H9 (cell line): Measurements from ENCODE around the gene SMAD3. TPM values are rescaled to one million over a fixed set of nuclear protein-coding genes. Genes with fewer than 3 reads are reported as not detected.

ENCODE experiments used
- DNase-seq: peaks from one replicate; pipeline ENCODE4 v3.0.0-alpha.2; 2017
- H2AFZ ChIP-seq: one replicate; pipeline ENCODE4 v1.6.1; 2013; ENCODE audit warnings: mild to moderate bottlenecking, low read length, control low read depth, moderate library complexity
- H2AK5ac ChIP-seq: 2 replicates; pipeline ENCODE4 v1.6.1; 2013; ENCODE audit warnings: low read length, control low read depth, mixed read lengths; ENCODE audit not compliant: insufficient read length
- H2BK120ac ChIP-seq: one replicate; pipeline ENCODE4 v1.6.1; 2013; ENCODE audit warnings: low read depth, mild to moderate bottlenecking, low read length, control low read depth, inconsistent platforms; ENCODE audit not compliant: poor library complexity, severe bottlenecking
- H2BK12ac ChIP-seq: 2 replicates; pipeline ENCODE4 v1.6.1; 2013; ENCODE audit warnings: low read length, control low read depth, mixed read lengths, low read depth; ENCODE audit not compliant: insufficient read length
- H2BK15ac ChIP-seq: 2 replicates; pipeline ENCODE4 v1.6.1; 2013; ENCODE audit warnings: low read depth, low read length, control low read depth
- H2BK20ac ChIP-seq: one replicate; pipeline ENCODE4 v1.6.1; 2013; ENCODE audit warnings: low read depth, mild to moderate bottlenecking, low read length, control low read depth, inconsistent platforms; ENCODE audit not compliant: poor library complexity, severe bottlenecking
- H2BK5ac ChIP-seq: 2 replicates; pipeline ENCODE4 v1.6.1; 2013; ENCODE audit warnings: low read length, control low read depth, mixed read lengths; ENCODE audit not compliant: insufficient read length
- H3K14ac ChIP-seq: 2 replicates; pipeline ENCODE4 v1.6.1; 2013; ENCODE audit warnings: low read length, control low read depth; ENCODE audit not compliant: insufficient read depth
- H3K18ac ChIP-seq: 2 replicates; pipeline ENCODE4 v1.6.1; 2013; ENCODE audit warnings: low read depth, mild to moderate bottlenecking, mixed read lengths, low read length, control low read depth; ENCODE audit not compliant: insufficient read length
- H3K23ac ChIP-seq: 2 replicates; pipeline ENCODE4 v1.6.1; 2013; ENCODE audit warnings: low read length, control low read depth, mixed read lengths, low read depth; ENCODE audit not compliant: insufficient read length
- H3K23me2 ChIP-seq: 2 replicates; pipeline ENCODE4 v1.6.1; 2013; ENCODE audit warnings: low read depth, mild to moderate bottlenecking, mixed read lengths, low read length, control low read depth; ENCODE audit not compliant: insufficient read length, poor library complexity, severe bottlenecking
- H3K27ac ChIP-seq: 2 replicates; pipeline ENCODE4 v1.5.1; 2013; ENCODE audit warnings: low read length, control low read depth, mixed read lengths, low read depth; ENCODE audit not compliant: insufficient read length
- H3K27me3 ChIP-seq: 2 replicates; pipeline ENCODE4 v1.6.1; 2013; ENCODE audit warnings: low read length, control low read depth, inconsistent platforms; ENCODE audit not compliant: insufficient read depth
- H3K4ac ChIP-seq: 2 replicates; pipeline ENCODE4 v1.6.1; 2013; ENCODE audit warnings: low read depth, mild to moderate bottlenecking, control low read depth, inconsistent platforms, low read length, moderate library complexity
- H3K4me1 ChIP-seq: 2 replicates; pipeline ENCODE4 v1.6.1; 2013; ENCODE audit warnings: low read length, control low read depth, inconsistent platforms; ENCODE audit not compliant: insufficient read depth
- H3K4me2 ChIP-seq: 2 replicates; pipeline ENCODE4 v1.6.1; 2013; ENCODE audit warnings: low read length, control low read depth, mixed read lengths; ENCODE audit not compliant: insufficient read length, insufficient read depth
- H3K56ac ChIP-seq: 2 replicates; pipeline ENCODE4 v1.6.1; 2013; ENCODE audit warnings: low read depth, mild to moderate bottlenecking, mixed read lengths, low read length, control low read depth; ENCODE audit not compliant: insufficient read length
- H3K79me1 ChIP-seq: 2 replicates; pipeline ENCODE4 v1.6.1; 2013; ENCODE audit warnings: low read depth, mild to moderate bottlenecking, moderate library complexity, low read length, control low read depth, inconsistent platforms; ENCODE audit not compliant: insufficient read depth, poor library complexity, severe bottlenecking
- H3K79me2 ChIP-seq: 2 replicates; pipeline ENCODE4 v1.6.1; 2013; ENCODE audit warnings: low read length, control low read depth, inconsistent platforms; ENCODE audit not compliant: insufficient read depth
- H3K9ac ChIP-seq: 2 replicates; pipeline ENCODE4 v1.6.1; 2013; ENCODE audit warnings: low read length, control low read depth, mixed read lengths; ENCODE audit not compliant: insufficient read length; ENCODE audit errors: extremely low read depth
- H3K9me3 ChIP-seq: one replicate; pipeline ENCODE4 v1.6.1; 2013; ENCODE audit warnings: low read depth, low read length, inconsistent platforms; ENCODE audit not compliant: control insufficient read depth
- H3T11ph ChIP-seq: one replicate; pipeline ENCODE4 v1.6.1; 2013; ENCODE audit warnings: mild to moderate bottlenecking, low read length, control low read depth, inconsistent platforms
- H4K20me1 ChIP-seq: one replicate; pipeline ENCODE4 v1.6.1; 2013; ENCODE audit not compliant: control insufficient read depth, insufficient read length, insufficient read depth
- H4K5ac ChIP-seq: 2 replicates; pipeline ENCODE4 v1.6.1; 2013; ENCODE audit warnings: low read depth, mild to moderate bottlenecking, mixed read lengths, low read length, control low read depth; ENCODE audit not compliant: insufficient read length
- H4K8ac ChIP-seq: replicated peaks from 2 replicates; pipeline ENCODE4 v1.6.1; 2013; ENCODE audit warnings: low read length, control low read depth, mixed read lengths, low read depth; ENCODE audit not compliant: insufficient read length
- H4K91ac ChIP-seq: 2 replicates; pipeline ENCODE4 v1.6.1; 2013; ENCODE audit warnings: low read depth, mild to moderate bottlenecking, moderate library complexity, mixed read lengths, low read length, control low read depth; ENCODE audit not compliant: insufficient read length
- H3K27ac Mint-ChIP-seq, 3 experiments: 2 replicates in 2 of 3; 3 replicates in 1 of 3; pipeline ENCODE4 v1.8.0; 2020 to 2021; ENCODE audit warnings: mixed read lengths in 3 of 3, mild to moderate bottlenecking in 1 of 3, moderate library complexity in 1 of 3
- H3K27me3 Mint-ChIP-seq: 2 replicates; pipeline ENCODE4 v1.8.0; 2021; ENCODE audit warnings: low read depth, mild to moderate bottlenecking, moderate library complexity, mixed read lengths
- H3K36me3 Mint-ChIP-seq, 3 experiments: 2 replicates in 2 of 3; 3 replicates in 1 of 3; pipeline ENCODE4 v1.8.0; 2020 to 2021; ENCODE audit warnings: low read depth in 3 of 3, mixed read lengths in 3 of 3; ENCODE audit not compliant: insufficient read depth in 1 of 3
- H3K4me1 Mint-ChIP-seq, 2 experiments: 2 replicates each; pipeline ENCODE4 v1.8.0; 2020; ENCODE audit warnings: mixed read lengths in 2 of 2
- H3K4me3 Mint-ChIP-seq, 2 experiments: 2 replicates in 1 of 2; 3 replicates in 1 of 2; pipeline ENCODE4 v1.8.0; 2020 to 2021; ENCODE audit warnings: mild to moderate bottlenecking in 2 of 2, mixed read lengths in 2 of 2, moderate library complexity in 1 of 2
- H3K9me3 Mint-ChIP-seq, 2 experiments: 2 replicates in 1 of 2; 3 replicates in 1 of 2; pipeline ENCODE4 v1.8.0; 2020; ENCODE audit warnings: mild to moderate bottlenecking in 2 of 2, mixed read lengths in 2 of 2, moderate library complexity in 1 of 2
- WGBS: extraction: QIAGEN DNeasy Blood & Tissue Kit; methylation state at CpG from one replicate; pipeline ENCODE4 v1.1.7; 2013; ENCODE audit warnings: missing lambda C conversion rate, low lambda C conversion rate, mixed read lengths; ENCODE audit not compliant: insufficient read length; ENCODE audit errors: extremely low coverage; 5-methylcytosine and 5-hydroxymethylcytosine counted together
- total RNA-seq: library from RNA; stranded (reverse); gene quantifications from 2 replicates; pipeline ENCODE4 v1.2.1, GENCODE V29; 2021
- TF ChIP-seq, protein P1 (sequence below): fragments of 200-600 bp; sonication (generic); conservative IDR thresholded peaks from 3 replicates; pipeline ENCODE4 v1.8.0; 2021; ENCODE audit warnings: antibody characterized with exemption, mild to moderate bottlenecking

Gene SMAD3
- total RNA-seq, 1 experiment from 2014 or later: 26.7 TPM

- H2BK15ac ChIP-seq: no peak overlapping the region
- no peaks in the 10 kb centered on the region for H3K79me2 ChIP-seq
Observed at GRCh38 chr15:67110958-67111864, 45.8 kb downstream of the SMAD3 start.

More at GRCh38 chr15:67110958-67111864, 45.8 kb downstream of the SMAD3 start:
- no peaks in the 10 kb centered on the region for H3K27me3 Mint-ChIP-seq
- no peak overlapping the region for H2BK5ac ChIP-seq
- no peak overlapping the region for H2BK12ac ChIP-seq
- no peak overlapping the region for H3K18ac ChIP-seq
- no peaks in the 10 kb centered on the region for H3K23me2 ChIP-seq
- H4K8ac ChIP-seq: no peak overlapping the region
- H4K5ac ChIP-seq: no peak overlapping the region
- H3K9ac ChIP-seq: no peak overlapping the region
- no peak overlapping the region for H2AFZ ChIP-seq
- no peak overlapping the region for H3K4me2 ChIP-seq
- no peaks in the 10 kb centered on the region for H3K9me3 ChIP-seq
- WGBS: no CpG with 5 or more reads among the region's 2 CpGs
- H3T11ph ChIP-seq: no peak overlapping the region
- H3K36me3 Mint-ChIP-seq: peaks cover 11 to 19% (median 11%) of the 10 kb centered on the region in 3 experiments
- TF ChIP-seq, protein P1, sequence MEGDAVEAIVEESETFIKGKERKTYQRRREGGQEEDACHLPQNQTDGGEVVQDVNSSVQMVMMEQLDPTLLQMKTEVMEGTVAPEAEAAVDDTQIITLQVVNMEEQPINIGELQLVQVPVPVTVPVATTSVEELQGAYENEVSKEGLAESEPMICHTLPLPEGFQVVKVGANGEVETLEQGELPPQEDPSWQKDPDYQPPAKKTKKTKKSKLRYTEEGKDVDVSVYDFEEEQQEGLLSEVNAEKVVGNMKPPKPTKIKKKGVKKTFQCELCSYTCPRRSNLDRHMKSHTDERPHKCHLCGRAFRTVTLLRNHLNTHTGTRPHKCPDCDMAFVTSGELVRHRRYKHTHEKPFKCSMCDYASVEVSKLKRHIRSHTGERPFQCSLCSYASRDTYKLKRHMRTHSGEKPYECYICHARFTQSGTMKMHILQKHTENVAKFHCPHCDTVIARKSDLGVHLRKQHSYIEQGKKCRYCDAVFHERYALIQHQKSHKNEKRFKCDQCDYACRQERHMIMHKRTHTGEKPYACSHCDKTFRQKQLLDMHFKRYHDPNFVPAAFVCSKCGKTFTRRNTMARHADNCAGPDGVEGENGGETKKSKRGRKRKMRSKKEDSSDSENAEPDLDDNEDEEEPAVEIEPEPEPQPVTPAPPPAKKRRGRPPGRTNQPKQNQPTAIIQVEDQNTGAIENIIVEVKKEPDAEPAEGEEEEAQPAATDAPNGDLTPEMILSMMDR: no peak
- H2BK20ac ChIP-seq: no peak overlapping the region
- peaks cover 12 to 17% of the 10 kb centered on the region in 2 experiments for H3K9me3 Mint-ChIP-seq
- no peaks in the 10 kb centered on the region for H3K27me3 ChIP-seq
- no peak overlapping the region for H3K4ac ChIP-seq
- H4K20me1 ChIP-seq: no peaks in the 10 kb centered on the region
- no peak overlapping the region for H3K14ac ChIP-seq
- H2AK5ac ChIP-seq: no peak overlapping the region
- H3K4me1 Mint-ChIP-seq: peaks cover 19 to 20% of the 10 kb centered on the region in 2 experiments
- no peak overlapping the region for H2BK120ac ChIP-seq
- no peak overlapping the region for H3K56ac ChIP-seq
- H3K4me3 Mint-ChIP-seq: no peak overlapping the region
- H4K91ac ChIP-seq: no peak overlapping the region
- no peak overlapping the region for H3K27ac Mint-ChIP-seq
- no peak for DNase-seq
- H3K27ac ChIP-seq: no peak overlapping the region
- peaks cover 2% of the 10 kb centered on the region; the same call in 1 of the 2 replicates for H3K4me1 ChIP-seq
- no peaks in the 10 kb centered on the region for H3K79me1 ChIP-seq
- H3K23ac ChIP-seq: no peak overlapping the region
